ENCODE results near the gene NEU1. TPM values are rescaled to one million over a fixed set of nuclear protein-coding genes. Genes with fewer than 3 reads are reported as not detected.

The NEU1 gene
- polyA plus RNA-seq, 1 donor from 2014 or later: 40.9 TPM

- H3K4me2 ChIP-seq (ENCODE audit: low read length): no peak overlapping the region
- H3K79me2 ChIP-seq (replicated peaks; ENCODE audit: insufficient read depth, low read length): no peaks in the 10 kb centered on the region
- TF ChIP-seq CTCF (IDR thresholded peaks at IDR 0.05; ENCODE audit: poor library complexity, severe bottlenecking): no peak
- no peak for TF ChIP-seq RAD21 (conservative IDR thresholded peaks at IDR 0.05)
- TF ChIP-seq SMC3 (conservative IDR thresholded peaks at IDR 0.05; ENCODE audit: poor library complexity): no peak
- TF ChIP-seq MXI1 (conservative IDR thresholded peaks at IDR 0.05; ENCODE audit: poor library complexity, severe bottlenecking): no peak
- TF ChIP-seq REST (IDR thresholded peaks at IDR 0.05; ENCODE audit: borderline replicate concordance): no peak
- TF ChIP-seq TAF1 (IDR thresholded peaks at IDR 0.05; ENCODE audit: low read depth): no peak
- no peak for TF ChIP-seq EZH2 (IDR thresholded peaks at IDR 0.05; ENCODE audit: borderline replicate concordance, insufficient read depth, low read length, poor library complexity, severe bottlenecking)
- no peaks in the 10 kb centered on the region for H3K9me2 ChIP-seq (ENCODE audit: insufficient read depth, low read length)
- no peak overlapping the region for H3K9ac ChIP-seq (ENCODE audit: low read length)
- no peak overlapping the region for H3K27ac ChIP-seq (ENCODE audit: low read length)
- no peaks in the 10 kb centered on the region for H3F3A ChIP-seq (ENCODE audit: insufficient read depth, low read length, poor library complexity, severe bottlenecking)
- no peak overlapping the region for H3K4me3 ChIP-seq (ENCODE audit: low read length)
- H2AFZ ChIP-seq (ENCODE audit: low read depth, low read length): no peak overlapping the region
- H3K36me3 ChIP-seq (ENCODE audit: insufficient read depth, low read length): no peaks in the 10 kb centered on the region
- H4K20me1 ChIP-seq (ENCODE audit: insufficient read depth): no peaks in the 10 kb centered on the region
- no peaks in the 10 kb centered on the region for H3K27me3 ChIP-seq (ENCODE audit: insufficient read depth, low read depth, low read length)
- no peaks in the 10 kb centered on the region for H3K9me3 ChIP-seq (ENCODE audit: low read length)
Measured at GRCh38 chr6:31880616-31881015, 18.0 kb upstream of the NEU1 start.

GRCh38 chr6:31879901-31880300, 17.3 kb upstream of the NEU1 start:
- Histone ChIP-seq H3K4me3 (ENCODE audit: low read length) (no peak overlapping the region), H3K27me3 (ENCODE audit: insufficient read depth, low read depth, low read length) (no peaks in the 10 kb centered on the region), H3K79me2 (replicated peaks; ENCODE audit: insufficient read depth, low read length) (no peaks in the 10 kb centered on the region), H3F3A (ENCODE audit: insufficient read depth, low read length, poor library complexity, severe bottlenecking) (no peaks in the 10 kb centered on the region), H2AFZ (ENCODE audit: low read depth, low read length) (no peak overlapping the region), H3K9me2 (ENCODE audit: insufficient read depth, low read length) (no peaks in the 10 kb centered on the region), H3K9me3 (ENCODE audit: low read length) (no peaks in the 10 kb centered on the region), H3K4me2 (ENCODE audit: low read length) (no peak overlapping the region), H3K27ac (ENCODE audit: low read length) (no peak overlapping the region), H4K20me1 (ENCODE audit: insufficient read depth) (no peaks in the 10 kb centered on the region), H3K9ac (ENCODE audit: low read length) (no peak overlapping the region), H3K36me3 (ENCODE audit: insufficient read depth, low read length) (no peaks in the 10 kb centered on the region)
- TF ChIP-seq EP300 (conservative IDR thresholded peaks at IDR 0.05; ENCODE audit: poor library complexity, severe bottlenecking): no peak
- no peak for TF ChIP-seq POLR2AphosphoS5 (IDR thresholded peaks at IDR 0.05)

- H3K27ac ChIP-seq (ENCODE audit: low read length): no peak overlapping the region
- no peaks in the 10 kb centered on the region for H3K36me3 ChIP-seq (ENCODE audit: insufficient read depth, low read length)
- H3K9ac ChIP-seq (ENCODE audit: low read length): no peak overlapping the region
Measured at GRCh38 chr6:31879143-31879542, 16.5 kb upstream of the NEU1 start.

More at GRCh38 chr6:31879143-31879542, 16.5 kb upstream of the NEU1 start:
- Histone ChIP-seq H3K27me3 (ENCODE audit: insufficient read depth, low read depth, low read length) (no peaks in the 10 kb centered on the region), H3K79me2 (replicated peaks; ENCODE audit: insufficient read depth, low read length) (no peaks in the 10 kb centered on the region), H3K4me2 (ENCODE audit: low read length) (no peak overlapping the region), H3K9me3 (ENCODE audit: low read length) (no peaks in the 10 kb centered on the region), H4K20me1 (ENCODE audit: insufficient read depth) (no peaks in the 10 kb centered on the region), H3F3A (ENCODE audit: insufficient read depth, low read length, poor library complexity, severe bottlenecking) (no peaks in the 10 kb centered on the region), H3K9me2 (ENCODE audit: insufficient read depth, low read length) (no peaks in the 10 kb centered on the region), H2AFZ (ENCODE audit: low read depth, low read length) (no peak overlapping the region), H3K4me3 (ENCODE audit: low read length) (no peak overlapping the region)
- no peak for TF ChIP-seq SMC3 (conservative IDR thresholded peaks at IDR 0.05; ENCODE audit: poor library complexity)
- TF ChIP-seq EZH2 (IDR thresholded peaks at IDR 0.05; ENCODE audit: borderline replicate concordance, insufficient read depth, low read length, poor library complexity, severe bottlenecking): no peak
- TF ChIP-seq CTCF (IDR thresholded peaks at IDR 0.05; ENCODE audit: poor library complexity, severe bottlenecking): no peak
- no peak for TF ChIP-seq RAD21 (conservative IDR thresholded peaks at IDR 0.05)
- no peak for TF ChIP-seq POLR2AphosphoS5 (IDR thresholded peaks at IDR 0.05)
- TF ChIP-seq REST (IDR thresholded peaks at IDR 0.05; ENCODE audit: borderline replicate concordance): no peak
- TF ChIP-seq TAF1 (IDR thresholded peaks at IDR 0.05; ENCODE audit: low read depth): no peak
- TF ChIP-seq MXI1 (conservative IDR thresholded peaks at IDR 0.05; ENCODE audit: poor library complexity, severe bottlenecking): no peak
- TF ChIP-seq EP300 (conservative IDR thresholded peaks at IDR 0.05; ENCODE audit: poor library complexity, severe bottlenecking): no peak

Measured in neural cell (in vitro differentiated cells).